ENCODE results near the gene THOC7.

THOC7 gene

GRCh38 chr3:63832395-63832794, 31.2 kb downstream of the THOC7 start:
- peak; percentile 10 for DNase-seq

- no peak for DNase-seq
These were observed 33.1 kb downstream of the THOC7 start for GRCh38 chr3:63830526-63830925.

DNA sequence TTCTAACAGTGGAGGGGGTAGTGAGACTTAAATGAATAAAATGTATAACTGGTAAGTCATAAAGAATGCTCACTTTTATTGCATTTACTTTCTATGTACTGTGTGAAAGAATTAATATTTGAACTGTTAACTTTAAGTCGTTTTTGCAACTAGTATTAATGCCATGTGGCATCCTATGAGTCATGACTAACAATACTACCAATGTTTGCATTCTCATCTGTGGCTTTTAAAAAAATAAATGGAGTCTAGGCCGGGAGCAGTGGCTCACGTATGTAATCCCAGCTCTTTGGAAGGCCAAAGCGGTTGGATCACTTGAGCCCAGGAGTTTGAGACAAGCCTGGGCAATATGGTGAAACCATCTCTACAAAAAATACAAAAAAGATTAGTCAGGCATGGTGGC, 39.3 kb downstream of the THOC7 start:
- no peak for DNase-seq

DNA sequence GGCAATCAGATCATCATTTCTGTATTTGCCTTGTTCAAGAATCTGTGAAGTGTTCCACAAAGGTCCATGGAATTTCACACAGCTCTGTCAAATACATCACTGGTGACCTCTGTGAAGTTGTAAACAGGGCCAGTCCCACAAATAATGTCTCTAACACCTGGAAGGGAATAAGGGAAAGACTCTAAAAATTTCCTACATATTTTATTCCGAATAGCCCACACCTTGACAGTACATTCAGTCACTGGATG, 44.5 kb downstream of the THOC7 start, which contains the start of gene C3orf49:
Gene C3orf49 (plus strand): TSS at position 149 of the 248 bp plus-strand sequence. CDS start 173 bp downstream, outside the sequence.
- DNase-seq, result no peak

GRCh38 chr3:63818282-63819150, 45.1 kb downstream of the THOC7 start:
- DNase-seq, result peak; percentile 59

DNA sequence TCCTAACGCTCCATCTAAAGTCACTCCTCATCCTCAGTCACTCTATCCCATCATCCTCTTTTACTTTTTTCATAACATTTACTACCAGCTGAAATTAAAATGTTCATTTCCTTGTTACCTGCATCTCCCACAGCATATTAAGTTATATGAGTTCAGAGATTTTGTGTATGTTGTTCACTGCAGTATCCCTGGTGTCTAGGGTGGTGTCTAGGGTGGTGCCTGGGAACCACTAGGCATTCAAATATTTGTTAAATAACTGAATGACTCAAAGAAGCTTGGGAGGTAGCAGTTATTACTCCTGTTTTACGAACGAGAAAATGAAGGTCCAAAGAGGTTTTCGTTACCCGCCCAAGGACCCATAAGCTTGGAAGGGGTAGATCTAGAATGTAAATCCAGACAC, 46.4 kb downstream of the THOC7 start:
- no peak for DNase-seq

DNA sequence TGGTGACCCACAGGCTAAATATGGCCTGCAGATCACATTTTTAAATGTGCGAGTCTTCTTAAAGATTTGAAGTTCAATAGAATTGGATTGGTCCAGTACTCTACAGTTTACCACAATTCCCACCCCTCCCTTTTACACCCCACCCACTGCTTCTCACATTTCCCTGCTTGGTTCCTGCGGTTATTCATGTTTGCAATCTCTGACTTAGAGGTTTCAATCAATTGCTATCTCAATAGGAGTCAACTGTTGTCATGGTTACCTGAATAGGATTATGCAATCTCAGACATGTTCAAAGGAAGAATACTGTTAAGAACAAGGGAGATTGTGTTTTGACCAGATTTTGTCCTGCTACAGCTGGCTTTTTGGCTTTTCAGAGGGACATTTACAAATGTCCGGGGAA, 49.4 kb downstream of the THOC7 start:
- DNase-seq, result no peak

- no peak for DNase-seq
These were observed 54.0 kb downstream of the THOC7 start for GRCh38 chr3:63809607-63810006.

GRCh38 chr3:63808633-63809032, 55.0 kb downstream of the THOC7 start:
- no peak for DNase-seq

- peak; percentile 89 for DNase-seq
These were observed 55.5 kb downstream of the THOC7 start for GRCh38 chr3:63807961-63808565.

GRCh38 chr3:63803911-63804310, 59.7 kb downstream of the THOC7 start:
- DNase-seq, result no peak

- DNase-seq, result no peak
These were observed 63.5 kb downstream of the THOC7 start for GRCh38 chr3:63800097-63800496.

DNA sequence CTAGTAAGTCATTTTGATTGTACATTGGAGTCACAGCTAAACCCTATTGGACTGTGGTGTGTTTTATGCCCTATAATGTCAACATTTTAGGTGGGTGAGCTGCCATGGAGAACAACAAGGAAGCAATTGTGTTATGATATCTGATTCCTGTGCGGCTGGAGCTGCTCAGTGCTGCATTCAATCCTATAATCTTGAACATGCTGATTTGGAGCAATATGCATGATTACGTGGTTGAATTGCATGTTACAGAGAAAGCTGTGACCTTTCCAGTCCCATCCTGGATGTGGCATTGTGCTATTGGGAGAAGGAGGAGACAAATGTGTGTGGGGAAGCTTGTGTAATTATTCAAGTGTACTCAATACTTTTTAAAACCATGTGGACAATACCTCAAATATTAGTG, 64.7 kb downstream of the THOC7 start:
- DNase-seq, result no peak

GRCh38 chr3:63798544-63798943, 65.1 kb downstream of the THOC7 start:
- peak; percentile 24 for DNase-seq

GRCh38 chr3:63795438-63795837, 68.2 kb downstream of the THOC7 start:
- DNase-seq, result no peak

DNA sequence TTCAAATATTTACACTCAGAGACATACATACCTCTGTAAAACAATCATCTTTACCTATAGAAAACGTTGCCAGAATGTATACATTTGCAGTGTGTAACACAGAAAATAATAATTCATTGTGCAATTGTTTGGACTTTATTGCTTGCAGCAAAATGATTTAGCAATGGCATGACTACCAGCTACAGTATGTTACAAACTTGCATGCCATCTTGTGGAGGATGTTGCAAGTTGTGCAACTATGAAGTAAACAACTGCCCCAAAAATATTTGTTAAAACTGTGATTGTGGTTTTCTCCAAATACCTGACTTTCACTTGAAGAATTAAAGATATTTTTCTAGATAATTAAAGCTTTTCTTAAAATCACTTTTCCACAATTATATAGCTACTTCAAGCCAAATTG, 71.6 kb downstream of the THOC7 start:
- DNase-seq, result peak; percentile 55

Measured in inflammatory macrophage treated with lipopolysaccharide for 4 hours (primary cell).